OCI-LY3 (cell line): ENCODE data around the gene KCNJ9.

Source experiments
- EZH2phosphoT487 ChIP-seq: fragments of 200-600 bp; shearing (Covaris generic); IDR thresholded peaks from 2 replicates; pipeline ENCODE4 v1.6.1; 2018; ENCODE audit warnings: antibody characterized with exemption, mixed run types, low read depth
- TF ChIP-seq, protein P1 (sequence below): fragments of 200-600, 300-600 bp; sonication (generic); IDR thresholded peaks from 2 replicates; pipeline ENCODE4 v1.5.1; 2014; ENCODE audit warnings: antibody characterized with exemption, low read length, low read depth

DNA sequence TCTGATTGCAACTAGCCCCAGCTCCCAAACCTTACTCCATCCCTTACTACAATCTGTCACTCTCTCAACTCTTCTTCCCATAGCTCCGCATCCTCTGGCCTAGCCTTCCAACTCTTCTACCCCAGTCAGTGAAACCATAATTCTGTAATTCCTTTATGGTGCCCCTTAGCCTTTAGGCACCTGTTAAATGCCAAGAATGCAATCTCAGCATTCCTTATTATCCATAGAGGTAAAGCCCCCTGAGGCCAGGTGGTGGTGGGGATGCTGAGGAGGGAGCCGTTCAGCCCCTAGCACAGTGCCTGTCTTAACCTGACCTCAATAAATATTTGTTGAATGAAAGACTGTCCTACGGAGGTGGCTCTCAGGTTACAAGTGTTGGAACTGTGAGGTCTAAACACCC, 48.2 kb downstream of the KCNJ9 start:
- TF ChIP-seq, protein P1, sequence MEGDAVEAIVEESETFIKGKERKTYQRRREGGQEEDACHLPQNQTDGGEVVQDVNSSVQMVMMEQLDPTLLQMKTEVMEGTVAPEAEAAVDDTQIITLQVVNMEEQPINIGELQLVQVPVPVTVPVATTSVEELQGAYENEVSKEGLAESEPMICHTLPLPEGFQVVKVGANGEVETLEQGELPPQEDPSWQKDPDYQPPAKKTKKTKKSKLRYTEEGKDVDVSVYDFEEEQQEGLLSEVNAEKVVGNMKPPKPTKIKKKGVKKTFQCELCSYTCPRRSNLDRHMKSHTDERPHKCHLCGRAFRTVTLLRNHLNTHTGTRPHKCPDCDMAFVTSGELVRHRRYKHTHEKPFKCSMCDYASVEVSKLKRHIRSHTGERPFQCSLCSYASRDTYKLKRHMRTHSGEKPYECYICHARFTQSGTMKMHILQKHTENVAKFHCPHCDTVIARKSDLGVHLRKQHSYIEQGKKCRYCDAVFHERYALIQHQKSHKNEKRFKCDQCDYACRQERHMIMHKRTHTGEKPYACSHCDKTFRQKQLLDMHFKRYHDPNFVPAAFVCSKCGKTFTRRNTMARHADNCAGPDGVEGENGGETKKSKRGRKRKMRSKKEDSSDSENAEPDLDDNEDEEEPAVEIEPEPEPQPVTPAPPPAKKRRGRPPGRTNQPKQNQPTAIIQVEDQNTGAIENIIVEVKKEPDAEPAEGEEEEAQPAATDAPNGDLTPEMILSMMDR, result no peak
- no peak for TF ChIP-seq EZH2phosphoT487
